Smooth muscle cell of bladder (primary cell): ENCODE results near the gene SMARCA4. TPM values are rescaled to one million over a fixed set of nuclear protein-coding genes. Genes with fewer than 3 reads are reported as not detected.

Source experiments
- total RNA-seq: library from RNA; depleted of rRNA; stranded (reverse); fragments of >200 nt; gene quantifications from 2 replicates; pipeline ENCODE4 v1.2.3, GENCODE V29; 2014

SMARCA4 gene
- total RNA-seq: 35.0 and 38.8 TPM in 2 replicates

GRCh38 chr19:10960314-10961072 lies at the start of gene SMARCA4:
SMARCA4 (plus strand) TSS chr19:10961030; CDS start chr19:10984152, 23,122 bp downstream.

GRCh38 chr19:10928563-10929401 lies 32.0 kb upstream of the SMARCA4 start, which contains the start of the genes TIMM29 and YIPF2:
TIMM29 (plus strand) TSS chr19:10928811; CDS start chr19:10928823, 12 bp downstream.
YIPF2 (minus strand) TSS chr19:10928639; CDS start chr19:10928410, 229 bp downstream.

GRCh38 chr19:11089254-11090013 lies 128.6 kb downstream of the SMARCA4 start, which contains the start of gene LDLR:
LDLR (plus strand) TSS chr19:11089463; CDS start chr19:11089549, 86 bp downstream.

Other genes with a start within 250 kb of the SMARCA4 start
- gene DNM2, start 243.0 kb upstream of the SMARCA4 start, total RNA-seq: 64.3 and 64.7 TPM in 2 replicates
- 52.9 and 53.9 TPM in 2 replicates for gene TMED1, start 124.8 kb upstream of the SMARCA4 start, total RNA-seq
- gene C19orf38, start 112.6 kb upstream of the SMARCA4 start, total RNA-seq: 0.09 and 0.28 TPM in 2 replicates
- 15.5 and 17.0 TPM in 2 replicates for gene CARM1, start 89.5 kb upstream of the SMARCA4 start, total RNA-seq
- gene YIPF2, start 32.4 kb upstream of the SMARCA4 start, total RNA-seq: 119 and 153 TPM in 2 replicates
- 22.8 and 26.2 TPM in 2 replicates for gene TIMM29, start 32.2 kb upstream of the SMARCA4 start, total RNA-seq
- 241 and 268 TPM in 2 replicates for gene LDLR, start 128.4 kb downstream of the SMARCA4 start, total RNA-seq
- gene SPC24, start 194.8 kb downstream of the SMARCA4 start, total RNA-seq: 9.6 and 14.8 TPM in 2 replicates
- 137 and 277 TPM in 2 replicates for gene KANK2, start 236.5 kb downstream of the SMARCA4 start, total RNA-seq